Measurements from ENCODE around the gene OR10H1. TPM values are rescaled to one million over a fixed set of nuclear protein-coding genes. Genes with fewer than 3 reads are reported as not detected.
A peak's percentile ranks its signal among the peaks of the same experiment; 100 is the strongest.

The OR10H1 gene
- total RNA-seq, 1 donor from 2014 or later = not detected

GRCh38 chr19:15759962-15760565 is 55.4 kb downstream of the OR10H1 start:
- ATAC-seq = peak; percentile 18

- ATAC-seq = no peak
These were observed 57.1 kb downstream of the OR10H1 start for GRCh38 chr19:15758379-15758778.

Other genes starting within 250 kb of the OR10H1 start
- gene CYP4F8, start 200.4 kb downstream of the OR10H1 start, total RNA-seq = not detected
- gene CYP4F3, start 174.8 kb downstream of the OR10H1 start, total RNA-seq = 34.8 TPM
- gene CYP4F12, start 142.6 kb downstream of the OR10H1 start, total RNA-seq = 31.5 TPM
- not detected for gene OR10H2, start 87.6 kb downstream of the OR10H1 start, total RNA-seq
- not detected for gene OR10H3, start 77.7 kb downstream of the OR10H1 start, total RNA-seq
- not detected for gene OR10H5, start 28.0 kb downstream of the OR10H1 start, total RNA-seq
- gene CYP4F2, start 82.4 kb upstream of the OR10H1 start, total RNA-seq = not detected
- 2.7 TPM for gene CYP4F11, start 118.9 kb upstream of the OR10H1 start, total RNA-seq
- gene OR10H4, start 133.3 kb upstream of the OR10H1 start, total RNA-seq = not detected